HL-60 (cell line): ENCODE results near the gene ZNF740.

Source experiments
- CTCF ChIP-seq: IDR thresholded peaks from one replicate; pipeline ENCODE4 v1.5.1; 2011; ENCODE audit warnings: low read length, control low read depth, inconsistent platforms; ENCODE audit not compliant: insufficient read depth
- POLR2AphosphoS5 ChIP-seq: IDR thresholded peaks from 2 replicates; pipeline ENCODE4 v1.6.1; 2012; ENCODE audit warnings: low read depth
- TF ChIP-seq, protein P1 (sequence below): IDR thresholded peaks from 2 replicates; pipeline ENCODE4 v1.6.1; 2012; ENCODE audit warnings: low read depth; ENCODE audit not compliant: insufficient replicate concordance

GRCh38 chr12:53170876-53171724, 9.4 kb upstream of the ZNF740 start:
- TF ChIP-seq CTCF (no peak), POLR2AphosphoS5 (no peak)
- TF ChIP-seq, protein P1, sequence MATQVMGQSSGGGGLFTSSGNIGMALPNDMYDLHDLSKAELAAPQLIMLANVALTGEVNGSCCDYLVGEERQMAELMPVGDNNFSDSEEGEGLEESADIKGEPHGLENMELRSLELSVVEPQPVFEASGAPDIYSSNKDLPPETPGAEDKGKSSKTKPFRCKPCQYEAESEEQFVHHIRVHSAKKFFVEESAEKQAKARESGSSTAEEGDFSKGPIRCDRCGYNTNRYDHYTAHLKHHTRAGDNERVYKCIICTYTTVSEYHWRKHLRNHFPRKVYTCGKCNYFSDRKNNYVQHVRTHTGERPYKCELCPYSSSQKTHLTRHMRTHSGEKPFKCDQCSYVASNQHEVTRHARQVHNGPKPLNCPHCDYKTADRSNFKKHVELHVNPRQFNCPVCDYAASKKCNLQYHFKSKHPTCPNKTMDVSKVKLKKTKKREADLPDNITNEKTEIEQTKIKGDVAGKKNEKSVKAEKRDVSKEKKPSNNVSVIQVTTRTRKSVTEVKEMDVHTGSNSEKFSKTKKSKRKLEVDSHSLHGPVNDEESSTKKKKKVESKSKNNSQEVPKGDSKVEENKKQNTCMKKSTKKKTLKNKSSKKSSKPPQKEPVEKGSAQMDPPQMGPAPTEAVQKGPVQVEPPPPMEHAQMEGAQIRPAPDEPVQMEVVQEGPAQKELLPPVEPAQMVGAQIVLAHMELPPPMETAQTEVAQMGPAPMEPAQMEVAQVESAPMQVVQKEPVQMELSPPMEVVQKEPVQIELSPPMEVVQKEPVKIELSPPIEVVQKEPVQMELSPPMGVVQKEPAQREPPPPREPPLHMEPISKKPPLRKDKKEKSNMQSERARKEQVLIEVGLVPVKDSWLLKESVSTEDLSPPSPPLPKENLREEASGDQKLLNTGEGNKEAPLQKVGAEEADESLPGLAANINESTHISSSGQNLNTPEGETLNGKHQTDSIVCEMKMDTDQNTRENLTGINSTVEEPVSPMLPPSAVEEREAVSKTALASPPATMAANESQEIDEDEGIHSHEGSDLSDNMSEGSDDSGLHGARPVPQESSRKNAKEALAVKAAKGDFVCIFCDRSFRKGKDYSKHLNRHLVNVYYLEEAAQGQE = no peak
